HFFc6 (cell line): ENCODE results near the gene SETBP1. TPM values are rescaled to one million over a fixed set of nuclear protein-coding genes. Genes with fewer than 3 reads are reported as not detected.

Source experiments
- DNase-seq: peaks from one replicate; pipeline ENCODE4 v3.0.0-alpha.2; 2018
- H3K27ac Mint-ChIP-seq: 2 replicates; pipeline ENCODE4 v1.8.0; 2020; ENCODE audit warnings: mild to moderate bottlenecking, mixed read lengths
- H3K27me3 Mint-ChIP-seq: 2 replicates; pipeline ENCODE4 v1.8.0; 2021; ENCODE audit warnings: mild to moderate bottlenecking, moderate library complexity, mixed read lengths; ENCODE audit not compliant: insufficient read depth
- H3K36me3 Mint-ChIP-seq: 2 replicates; pipeline ENCODE4 v1.8.0; 2021; ENCODE audit warnings: low read depth, mixed read lengths
- H3K4me1 Mint-ChIP-seq: 2 replicates; pipeline ENCODE4 v1.8.0; 2020; ENCODE audit warnings: low read depth, mixed read lengths
- H3K4me3 Mint-ChIP-seq: 2 replicates; pipeline ENCODE4 v1.8.0; 2020; ENCODE audit warnings: mild to moderate bottlenecking, moderate library complexity, mixed read lengths
- H3K9me3 Mint-ChIP-seq: 2 replicates; pipeline ENCODE4 v1.8.0; 2020; ENCODE audit warnings: mild to moderate bottlenecking, mixed read lengths
- total RNA-seq, 6 experiments: library from RNA; stranded (reverse); fragmentation: NEBNext Ultra II Directional; extraction: Animal tissue kit (Norgen Biotek cat#: 25700); gene quantifications; 2 replicates in 1 of 6; 3 replicates in 5 of 6; pipeline ENCODE4 v1.2.3, GENCODE V29; 2021
- TF ChIP-seq, protein P1 (sequence below): fragments of 200-600 bp; sonication (generic); IDR thresholded peaks from 2 replicates; pipeline ENCODE4 v1.5.0; 2021; ENCODE audit warnings: antibody characterized with exemption, mild to moderate bottlenecking

SETBP1 gene
- total RNA-seq, 6 experiments from 2014 or later, result 0.03 to 0.40 (median 0.09) TPM

- no peaks in the 10 kb centered on the region; the same call in 1 of the 2 replicates for H3K4me1 Mint-ChIP-seq
- TF ChIP-seq, protein P1, sequence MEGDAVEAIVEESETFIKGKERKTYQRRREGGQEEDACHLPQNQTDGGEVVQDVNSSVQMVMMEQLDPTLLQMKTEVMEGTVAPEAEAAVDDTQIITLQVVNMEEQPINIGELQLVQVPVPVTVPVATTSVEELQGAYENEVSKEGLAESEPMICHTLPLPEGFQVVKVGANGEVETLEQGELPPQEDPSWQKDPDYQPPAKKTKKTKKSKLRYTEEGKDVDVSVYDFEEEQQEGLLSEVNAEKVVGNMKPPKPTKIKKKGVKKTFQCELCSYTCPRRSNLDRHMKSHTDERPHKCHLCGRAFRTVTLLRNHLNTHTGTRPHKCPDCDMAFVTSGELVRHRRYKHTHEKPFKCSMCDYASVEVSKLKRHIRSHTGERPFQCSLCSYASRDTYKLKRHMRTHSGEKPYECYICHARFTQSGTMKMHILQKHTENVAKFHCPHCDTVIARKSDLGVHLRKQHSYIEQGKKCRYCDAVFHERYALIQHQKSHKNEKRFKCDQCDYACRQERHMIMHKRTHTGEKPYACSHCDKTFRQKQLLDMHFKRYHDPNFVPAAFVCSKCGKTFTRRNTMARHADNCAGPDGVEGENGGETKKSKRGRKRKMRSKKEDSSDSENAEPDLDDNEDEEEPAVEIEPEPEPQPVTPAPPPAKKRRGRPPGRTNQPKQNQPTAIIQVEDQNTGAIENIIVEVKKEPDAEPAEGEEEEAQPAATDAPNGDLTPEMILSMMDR, result no peak
- H3K4me3 Mint-ChIP-seq, result no peak overlapping the region
- no peaks in the 10 kb centered on the region; the same call in 1 of the 2 replicates for H3K36me3 Mint-ChIP-seq
- peaks cover 11% of the 10 kb centered on the region; the same call in 1 of the 2 replicates for H3K27me3 Mint-ChIP-seq
- no peak overlapping the region for H3K27ac Mint-ChIP-seq
- no peak for DNase-seq
- H3K9me3 Mint-ChIP-seq, result peaks cover 7% of the 10 kb centered on the region; the same call in 1 of the 2 replicates
These were observed 123.3 kb downstream of the SETBP1 start for GRCh38 chr18:44804033-44804432.

DNA sequence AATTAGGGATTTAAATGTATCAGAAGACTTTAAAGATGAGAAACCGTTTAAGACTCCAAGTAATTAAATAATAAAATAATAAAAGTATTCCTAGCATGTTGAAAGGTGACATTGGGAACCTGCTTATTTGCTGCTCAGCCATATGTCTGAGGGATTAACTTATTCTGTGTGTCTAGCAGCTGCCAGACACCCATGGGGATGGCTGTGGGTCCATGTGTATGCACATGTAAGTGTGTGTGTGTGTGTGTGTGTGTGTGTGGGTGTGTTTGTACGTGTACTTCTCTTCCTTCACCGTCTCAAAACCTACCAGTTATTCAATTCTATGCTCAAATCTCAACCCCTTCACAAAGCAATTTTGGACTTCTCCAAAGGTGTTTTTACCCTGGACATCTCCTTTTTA lies 124.5 kb downstream of the SETBP1 start:
- H3K27me3 Mint-ChIP-seq, result peaks cover 14% of the 10 kb centered on the region; the same call in 1 of the 2 replicates
- TF ChIP-seq, protein P1, result no peak
- H3K4me1 Mint-ChIP-seq, result no peaks in the 10 kb centered on the region; the same call in 1 of the 2 replicates
- H3K4me3 Mint-ChIP-seq, result no peak overlapping the region
- H3K36me3 Mint-ChIP-seq, result no peaks in the 10 kb centered on the region; the same call in 1 of the 2 replicates
- DNase-seq, result no peak
- H3K27ac Mint-ChIP-seq, result no peak overlapping the region
- peaks cover 7% of the 10 kb centered on the region; the same call in 1 of the 2 replicates for H3K9me3 Mint-ChIP-seq

GRCh38 chr18:44805643-44806042 lies 125.0 kb downstream of the SETBP1 start:
- Mint-ChIP-seq H3K4me3 (no peak overlapping the region), H3K9me3 (peaks cover 7% of the 10 kb centered on the region; the same call in 1 of the 2 replicates), H3K27me3 (peaks cover 14% of the 10 kb centered on the region; the same call in 1 of the 2 replicates), H3K27ac (no peak overlapping the region), H3K4me1 (no peaks in the 10 kb centered on the region; the same call in 1 of the 2 replicates), H3K36me3 (no peaks in the 10 kb centered on the region)
- TF ChIP-seq, protein P1, result no peak
- no peak for DNase-seq

GRCh38 chr18:44807766-44808165 lies 127.1 kb downstream of the SETBP1 start:
- Mint-ChIP-seq H3K27ac (no peak overlapping the region), H3K36me3 (no peaks in the 10 kb centered on the region), H3K27me3 (peaks cover 14% of the 10 kb centered on the region; the same call in 1 of the 2 replicates), H3K4me3 (no peak overlapping the region), H3K4me1 (no peaks in the 10 kb centered on the region; the same call in 1 of the 2 replicates), H3K9me3 (peaks cover 7% of the 10 kb centered on the region; the same call in 1 of the 2 replicates)
- no peak for DNase-seq
- TF ChIP-seq, protein P1, result no peak

- no peaks in the 10 kb centered on the region for H3K4me1 Mint-ChIP-seq
- TF ChIP-seq, protein P1, result no peak
- no peaks in the 10 kb centered on the region for H3K36me3 Mint-ChIP-seq
- no peak overlapping the region for H3K27ac Mint-ChIP-seq
- H3K27me3 Mint-ChIP-seq, result peaks cover 16% of the 10 kb centered on the region; the same call in 1 of the 2 replicates
- H3K9me3 Mint-ChIP-seq, result peaks cover 7% of the 10 kb centered on the region; the same call in 1 of the 2 replicates
- no peak overlapping the region for H3K4me3 Mint-ChIP-seq
- DNase-seq, result no peak
These were observed 131.0 kb downstream of the SETBP1 start for GRCh38 chr18:44811572-44812125.
